NCI-H2029 treated with DMSO at 0.1 percent for 48 hours (cell line): Measurements from ENCODE around the gene BAHCC1.

Experiments used
- DNase-seq: peaks from one replicate; lab custom pipeline; 2025; lab: John Stamatoyannopoulos, UW

Gene BAHCC1

DNA sequence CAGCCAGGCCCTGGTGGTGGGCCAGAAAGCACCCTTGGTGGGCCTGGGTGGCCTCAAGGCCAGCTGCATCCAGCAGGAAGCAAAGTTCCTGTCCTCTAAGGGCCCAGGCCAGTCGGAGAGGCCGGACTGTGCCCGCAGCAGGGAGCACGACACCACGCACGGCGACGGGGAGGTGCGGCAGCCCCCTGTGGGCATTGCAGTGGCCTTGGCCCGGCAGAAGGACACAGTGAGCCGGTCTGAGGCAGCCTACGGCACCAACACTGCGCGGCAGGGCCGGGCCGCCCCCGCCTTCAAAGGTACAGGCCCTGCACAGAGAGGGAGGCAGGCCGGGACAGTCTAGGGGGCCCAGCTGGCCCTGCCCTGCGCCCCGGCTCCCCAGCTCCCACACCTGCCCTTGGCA lies 48.0 kb downstream of the BAHCC1 start:
- no peak for DNase-seq

DNA sequence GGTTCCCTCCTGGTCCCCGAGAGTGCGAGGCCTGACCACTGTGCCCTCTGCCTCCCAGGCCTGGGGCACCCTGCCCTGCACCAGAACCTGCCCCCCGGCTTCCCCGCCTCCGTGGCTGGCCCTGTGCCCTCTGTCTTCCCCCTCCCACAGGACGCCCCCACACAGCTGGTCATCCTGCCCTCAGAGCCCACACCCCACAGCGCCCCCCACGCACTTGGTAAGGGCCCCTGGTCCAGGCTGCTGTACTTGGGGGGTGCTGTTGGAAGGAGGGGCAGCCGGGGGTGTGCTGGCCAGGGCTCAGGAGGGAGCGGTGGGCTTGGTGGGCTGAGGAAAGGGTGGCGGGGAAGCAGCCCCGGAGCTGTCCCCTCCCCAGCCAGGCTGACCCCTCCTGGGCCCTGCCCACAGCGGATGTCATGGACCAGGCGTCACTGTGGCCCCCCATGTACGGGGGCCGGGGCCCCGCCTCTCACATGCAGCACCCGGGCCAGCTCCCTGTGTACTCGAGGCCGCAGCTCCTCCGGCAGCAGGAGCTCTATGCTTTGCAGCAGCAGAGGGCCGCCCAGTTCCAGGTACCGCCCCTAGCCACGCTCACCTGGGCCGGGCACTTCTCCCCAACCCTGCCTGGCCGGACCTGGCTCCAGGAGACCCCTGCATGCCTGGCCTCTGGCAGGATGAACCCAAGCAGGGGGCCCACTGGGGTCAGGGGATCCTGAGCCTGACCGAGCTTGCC lies 49.5 kb downstream of the BAHCC1 start:
- DNase-seq: no peak

DNA sequence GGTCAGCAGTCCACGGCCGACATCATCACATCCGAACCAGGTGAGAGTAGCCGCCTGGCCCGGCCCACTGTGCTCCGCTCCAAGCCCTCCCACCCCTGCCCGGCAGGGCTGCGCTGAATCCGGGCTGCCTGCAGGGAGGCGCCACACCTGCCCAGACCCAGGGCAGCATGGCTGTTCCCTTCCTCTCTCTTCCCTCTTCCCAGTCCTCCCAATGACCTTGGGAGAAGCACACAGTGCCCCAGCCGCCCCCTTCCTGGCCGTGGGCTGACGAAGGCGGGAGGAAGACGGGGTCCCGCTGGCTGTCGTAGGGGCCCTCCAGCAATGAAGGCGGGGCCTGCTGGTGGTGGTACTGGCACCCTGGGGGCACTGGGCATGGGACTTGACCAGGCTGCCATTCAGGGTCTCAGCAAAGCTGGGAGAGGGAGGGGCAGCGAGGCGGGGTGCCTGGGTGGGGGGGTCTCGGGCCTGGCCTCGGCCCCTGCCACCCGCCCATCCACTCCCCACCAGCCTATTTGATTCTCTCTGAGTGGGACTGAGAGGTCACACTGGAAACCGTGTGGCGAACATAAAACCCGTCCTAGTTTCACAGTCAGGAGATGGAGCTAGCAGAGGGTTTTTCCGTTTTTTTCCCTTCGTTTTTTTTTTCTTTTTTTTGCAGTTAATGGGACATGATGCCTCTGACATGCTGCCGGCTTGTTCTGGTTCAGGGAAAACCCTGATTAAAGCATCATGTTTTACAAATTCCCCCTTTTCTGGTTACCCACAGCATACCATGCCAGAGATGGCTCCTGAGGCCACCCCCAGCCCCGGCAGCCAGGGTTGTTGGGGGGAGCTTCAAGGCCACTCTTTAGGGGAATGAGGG lies 50.6 kb downstream of the BAHCC1 start:
- DNase-seq: no peak

DNA sequence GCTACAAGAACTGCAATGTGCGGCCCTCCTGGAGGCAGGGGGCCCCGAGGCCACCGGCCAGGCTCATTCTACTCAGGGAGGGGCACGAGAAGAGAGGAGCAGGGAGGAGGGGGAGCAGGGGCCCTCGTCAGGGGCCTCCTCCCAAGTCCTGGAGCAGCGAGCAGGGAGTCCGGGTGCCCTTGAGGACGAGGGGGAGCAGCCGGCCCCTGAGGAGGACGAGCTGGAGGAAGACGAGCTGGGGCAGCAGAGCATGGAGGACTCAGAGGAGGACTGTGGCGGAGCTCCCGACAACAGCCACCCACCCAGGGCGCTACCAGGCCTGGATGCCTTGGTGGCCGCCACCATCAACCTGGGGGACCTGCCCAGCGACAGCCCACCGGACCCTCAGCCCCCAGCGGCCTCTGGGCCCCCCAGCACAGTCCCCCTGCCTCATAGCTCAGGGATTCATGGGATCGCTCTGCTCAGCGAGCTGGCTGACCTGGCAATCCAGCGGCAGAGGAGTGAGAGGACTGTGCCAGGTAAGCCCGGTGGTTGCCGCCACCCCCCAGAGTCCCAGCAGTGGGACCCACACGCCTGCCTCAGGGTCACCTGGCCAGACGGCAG lies 52.2 kb downstream of the BAHCC1 start:
- no peak for DNase-seq

DNA sequence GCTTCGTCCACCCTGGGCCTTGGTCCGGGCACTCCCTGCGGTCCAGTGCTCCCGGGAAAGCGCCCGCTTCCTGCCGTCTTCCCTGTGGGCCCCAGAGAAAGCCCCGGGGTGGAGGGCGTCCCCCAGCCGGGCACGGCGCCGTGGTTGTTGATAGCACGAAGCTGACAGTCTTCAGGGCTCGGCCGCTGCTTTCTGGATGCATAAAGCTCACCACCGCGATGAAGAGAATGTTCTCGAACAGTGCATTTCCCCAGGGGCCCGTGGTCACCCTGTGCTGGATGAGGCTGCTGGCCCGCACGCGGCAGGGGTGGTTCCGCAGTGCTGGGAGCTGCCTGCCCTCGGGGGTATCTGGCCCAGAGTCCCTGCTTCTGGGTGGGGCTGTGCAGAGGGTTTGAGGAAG lies 53.2 kb downstream of the BAHCC1 start:
- no peak for DNase-seq

DNA sequence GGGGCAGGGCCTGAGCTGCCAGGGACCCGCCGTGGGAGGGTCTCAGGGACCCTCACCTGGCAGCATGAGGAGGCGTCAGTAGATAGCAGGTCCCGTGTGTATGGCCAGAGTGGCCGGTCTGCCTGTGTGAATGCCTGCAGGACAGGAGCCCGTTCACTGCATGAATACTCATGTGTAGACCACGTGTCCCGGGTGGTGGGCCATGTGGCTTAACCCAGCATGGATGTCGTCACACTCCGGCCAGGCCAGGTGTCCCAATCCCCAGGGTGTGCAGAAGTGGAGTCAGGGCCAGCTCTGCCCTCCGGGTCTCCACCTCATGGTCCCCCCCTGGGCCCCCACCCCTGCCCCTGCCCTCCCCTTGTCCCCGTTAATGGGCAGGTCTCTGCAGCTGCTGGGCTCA lies 53.7 kb downstream of the BAHCC1 start:
- no peak for DNase-seq

DNA sequence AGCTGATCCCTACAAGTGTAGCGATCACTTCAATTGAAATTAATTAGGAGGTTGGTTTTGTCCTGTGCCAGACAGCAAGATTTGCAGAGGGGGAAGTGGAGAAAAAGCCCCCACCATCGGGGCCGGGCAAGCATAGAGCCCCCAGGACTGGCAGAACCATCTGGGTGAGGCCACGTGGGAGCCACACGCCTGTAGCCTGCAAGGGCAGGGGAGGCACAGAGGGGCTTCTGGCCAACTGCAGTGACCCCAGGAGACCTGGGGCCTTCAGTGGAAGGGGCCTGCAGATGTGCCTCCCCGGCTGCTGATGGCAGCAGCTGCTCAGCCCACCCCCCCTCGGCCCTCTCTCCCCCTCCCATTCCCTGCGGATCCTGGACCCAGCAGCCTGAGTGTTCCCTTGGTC lies 54.1 kb downstream of the BAHCC1 start:
- no peak for DNase-seq

DNA sequence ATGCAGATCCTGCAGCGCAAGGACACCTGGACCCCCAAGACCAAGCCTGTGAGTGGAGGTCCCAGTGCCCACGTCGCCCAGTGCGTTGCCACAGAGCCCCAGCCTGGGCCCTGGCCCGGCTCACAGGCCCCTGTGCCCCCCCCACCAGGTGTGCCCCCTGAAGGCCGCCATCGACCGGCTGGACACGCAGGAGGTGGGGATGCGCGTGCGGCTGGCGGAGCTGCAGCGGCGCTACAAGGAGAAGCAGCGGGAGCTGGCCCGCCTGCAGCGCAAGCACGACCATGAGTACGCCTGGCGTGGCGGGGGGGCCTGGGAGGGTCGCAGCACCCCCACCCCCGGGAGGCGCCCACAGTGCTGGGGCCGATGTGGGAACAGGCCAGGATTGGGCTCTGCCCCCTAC lies 56.6 kb downstream of the BAHCC1 start:
- no peak for DNase-seq

DNA sequence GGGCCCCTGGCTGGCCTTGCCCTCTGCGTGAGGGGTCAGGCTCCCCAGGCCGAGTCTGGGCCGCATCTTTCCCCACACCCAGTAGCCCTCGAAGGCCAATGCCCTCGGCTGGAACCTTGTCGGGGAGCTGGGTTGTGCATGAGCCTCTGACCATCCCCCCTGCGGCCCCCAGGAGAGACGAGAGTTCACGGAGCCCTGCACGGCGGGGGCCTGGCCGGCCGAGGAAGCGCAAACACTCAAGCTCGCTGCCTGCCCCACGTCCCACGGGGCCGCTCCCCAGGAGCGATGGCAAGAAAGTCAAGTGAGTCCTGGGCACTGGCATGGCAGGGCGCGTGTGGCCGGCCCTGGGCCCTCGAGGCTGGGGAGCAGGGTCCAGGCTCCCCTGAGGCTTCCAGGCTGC lies 57.3 kb downstream of the BAHCC1 start:
- DNase-seq: no peak

DNA sequence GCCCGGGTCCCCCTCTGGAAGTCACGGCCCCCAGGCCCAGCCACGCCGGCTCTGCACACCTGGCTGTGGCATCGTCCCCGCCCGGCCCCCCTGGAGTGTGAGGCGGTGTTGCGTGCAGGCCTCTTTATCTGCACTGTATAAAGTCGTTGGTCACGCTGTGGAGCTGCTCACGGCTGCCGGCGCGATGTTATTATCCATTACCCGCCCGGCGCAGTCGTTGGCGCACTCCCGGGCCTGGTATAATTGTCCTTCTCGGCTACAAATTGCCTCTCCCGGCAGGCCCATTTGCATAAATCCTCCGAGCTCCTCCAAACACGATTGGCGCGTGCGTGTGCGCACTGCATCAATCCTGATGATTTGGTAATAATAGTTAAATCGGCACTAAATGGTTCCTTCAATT lies 57.8 kb downstream of the BAHCC1 start:
- DNase-seq: no peak

DNA sequence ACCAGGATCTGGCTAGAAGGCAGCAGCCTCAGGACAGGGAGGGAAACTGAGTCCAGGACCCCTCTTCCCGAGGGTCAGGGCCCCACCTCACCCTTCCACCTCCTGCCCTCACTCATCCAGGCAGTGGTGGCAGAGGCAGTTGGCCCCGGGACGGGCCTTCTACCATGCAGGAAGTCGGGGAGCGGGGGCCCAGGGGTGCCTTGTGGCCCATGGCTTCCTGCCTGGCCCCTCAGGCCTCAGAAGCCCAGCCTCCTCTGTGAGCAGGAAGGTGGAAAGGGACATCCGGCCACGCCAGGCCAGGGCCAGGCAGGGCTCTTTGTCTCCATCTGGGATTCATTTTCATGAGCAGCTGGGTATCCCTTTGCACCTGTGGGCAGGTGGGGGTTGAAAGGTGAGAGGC lies 58.5 kb downstream of the BAHCC1 start:
- DNase-seq: no peak

DNA sequence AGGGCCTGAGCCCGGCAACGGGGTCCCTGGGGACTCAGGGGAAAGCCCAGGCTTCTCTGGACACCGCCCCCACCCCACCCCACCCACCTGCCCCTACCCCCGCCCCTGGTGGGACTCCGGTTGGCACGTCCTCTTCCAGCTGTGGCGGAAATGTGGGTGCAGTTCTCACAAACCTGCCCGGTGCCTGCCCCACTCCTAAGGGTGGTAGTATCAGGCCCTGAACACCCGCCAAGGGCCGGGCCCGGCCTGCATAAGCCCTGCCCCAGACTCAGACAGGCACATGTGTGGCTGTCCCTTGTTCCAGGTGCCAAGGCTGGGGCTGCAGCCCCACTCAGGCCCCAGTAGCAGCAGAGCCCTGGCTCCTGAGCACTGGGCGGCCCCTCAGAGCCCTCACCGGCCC lies 59.2 kb downstream of the BAHCC1 start:
- no peak for DNase-seq

DNA sequence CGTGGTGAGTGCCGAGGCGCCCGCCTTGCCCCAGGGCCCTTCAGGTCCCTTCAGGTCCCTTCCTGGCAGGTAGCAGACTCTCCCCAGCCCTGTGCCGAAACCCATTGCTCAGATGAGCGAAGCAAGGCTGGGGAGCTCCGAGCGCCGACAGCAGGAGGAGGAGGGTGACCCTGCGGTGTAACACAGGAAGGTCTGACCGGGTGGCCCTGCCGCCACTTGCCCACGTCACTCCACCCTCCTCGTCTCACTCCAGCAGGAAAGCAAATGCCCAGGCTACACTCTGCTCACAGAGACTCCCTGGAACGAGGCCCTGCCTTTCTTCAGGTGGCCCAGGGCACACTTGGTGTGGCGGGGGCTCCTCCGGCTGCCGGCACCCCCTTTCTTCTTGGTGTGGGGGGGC lies 60.1 kb downstream of the BAHCC1 start:
- DNase-seq: no peak

DNA sequence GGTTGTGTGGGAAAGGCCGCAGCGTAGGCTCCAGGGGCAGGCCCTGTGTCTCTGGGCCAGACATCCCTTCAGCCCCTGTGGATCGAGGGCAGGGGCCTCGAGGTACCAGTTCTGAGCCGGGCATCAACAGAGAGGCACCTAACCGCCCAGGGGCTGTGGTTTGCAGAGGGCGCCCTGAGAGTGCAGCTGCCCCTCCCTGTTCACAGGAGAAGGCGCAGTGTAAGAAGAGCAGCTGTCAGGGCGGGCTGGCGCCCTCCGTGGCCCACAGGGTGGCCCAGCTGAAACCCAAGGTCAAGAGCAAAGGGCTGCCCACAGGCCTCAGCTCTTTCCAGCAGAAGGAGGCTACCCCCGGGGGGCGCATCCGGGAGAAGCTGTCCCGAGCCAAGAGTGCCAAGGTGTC lies 60.8 kb downstream of the BAHCC1 start:
- no peak for DNase-seq

DNA sequence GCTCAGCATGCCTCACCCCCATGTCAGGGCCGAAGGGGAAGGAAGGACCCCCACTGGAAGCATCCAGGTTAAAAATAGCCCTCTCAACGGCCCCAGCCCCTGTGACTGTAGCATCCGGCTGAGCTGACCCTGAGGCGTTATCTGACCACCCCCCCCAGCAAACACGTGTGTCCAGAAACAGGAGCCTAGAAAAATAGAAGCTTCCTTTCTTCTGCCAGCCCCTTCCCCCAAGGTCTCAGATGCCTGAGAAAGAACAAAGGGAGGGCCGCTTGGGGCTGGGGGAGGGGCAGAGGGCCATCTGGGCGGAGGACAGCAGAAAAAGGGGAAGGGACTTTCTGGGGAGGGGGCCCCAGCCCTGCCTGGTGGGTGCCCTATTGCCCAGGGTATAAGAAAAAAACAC lies 61.5 kb downstream of the BAHCC1 start:
- DNase-seq: no peak

DNA sequence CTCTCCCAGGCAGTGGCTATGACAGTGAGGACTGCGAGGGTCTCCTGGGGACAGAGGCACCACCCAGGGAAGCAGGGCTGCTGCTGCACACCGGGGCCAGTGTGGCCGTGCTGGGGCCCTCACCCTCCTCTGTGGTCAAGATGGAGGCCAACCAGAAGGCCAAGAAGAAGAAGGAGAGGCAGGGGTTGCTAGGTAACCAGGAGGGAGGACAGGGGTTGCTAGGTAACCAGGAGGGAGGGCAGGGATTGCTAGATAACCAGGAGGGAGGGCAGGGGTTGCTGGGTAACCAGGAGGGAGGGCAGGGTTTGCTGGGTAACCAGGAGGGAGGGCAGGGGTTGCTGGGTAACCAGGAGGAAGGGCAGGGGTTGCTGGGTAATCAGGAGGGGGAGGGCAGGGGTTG lies 62.1 kb downstream of the BAHCC1 start:
- DNase-seq: no peak

DNA sequence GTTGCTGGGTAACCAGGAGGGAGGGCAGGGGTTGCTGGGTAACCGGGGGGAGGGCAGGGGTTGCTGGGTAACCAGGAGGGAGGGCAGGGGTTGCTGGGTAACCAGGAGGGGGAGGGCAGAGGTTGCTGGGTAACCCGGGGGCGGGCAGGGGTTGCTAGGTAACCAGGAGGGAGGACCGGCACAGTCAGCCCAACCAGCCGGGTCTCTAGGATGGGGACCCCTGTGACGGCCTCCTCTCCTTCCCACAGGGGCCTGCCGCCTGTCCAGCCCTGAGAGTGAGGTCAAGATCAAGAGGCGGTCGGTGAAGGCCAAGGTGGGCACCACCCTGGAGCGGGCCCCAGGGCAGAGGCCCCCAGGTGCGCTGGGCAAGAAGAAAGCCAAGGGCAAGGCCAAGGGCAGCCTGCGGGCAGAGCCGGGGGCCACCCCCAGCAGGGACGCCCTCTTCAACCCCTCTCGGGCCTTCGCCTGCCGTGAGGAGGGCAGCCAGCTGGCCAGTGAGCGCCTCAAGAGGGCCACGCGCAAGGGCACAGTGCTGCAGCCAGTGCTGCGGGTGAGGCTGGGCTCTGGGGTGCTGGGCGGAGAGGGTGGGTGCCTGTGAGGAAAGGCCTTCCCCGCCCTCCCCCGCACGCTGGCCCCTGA lies 62.8 kb downstream of the BAHCC1 start:
- no peak for DNase-seq

DNA sequence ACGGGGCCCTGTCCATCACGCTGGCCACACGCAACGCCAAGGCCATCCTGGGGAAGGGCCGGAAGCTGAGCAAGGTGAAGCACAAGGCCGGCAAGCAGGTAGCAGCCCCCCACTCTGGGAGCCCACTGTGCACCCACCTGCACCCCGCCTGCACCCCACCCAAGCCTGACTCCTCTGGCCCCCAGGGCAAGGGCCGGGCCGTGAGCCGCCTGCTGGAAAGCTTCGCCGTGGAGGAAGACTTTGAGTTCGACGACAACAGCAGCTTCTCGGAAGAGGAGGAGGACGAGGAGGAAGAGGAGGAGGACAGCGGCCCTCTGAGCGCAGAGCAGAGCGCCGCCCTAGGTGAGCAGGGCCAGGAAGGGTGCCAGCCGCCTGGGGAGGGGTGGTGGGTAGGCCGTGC lies 63.4 kb downstream of the BAHCC1 start:
- no peak for DNase-seq

DNA sequence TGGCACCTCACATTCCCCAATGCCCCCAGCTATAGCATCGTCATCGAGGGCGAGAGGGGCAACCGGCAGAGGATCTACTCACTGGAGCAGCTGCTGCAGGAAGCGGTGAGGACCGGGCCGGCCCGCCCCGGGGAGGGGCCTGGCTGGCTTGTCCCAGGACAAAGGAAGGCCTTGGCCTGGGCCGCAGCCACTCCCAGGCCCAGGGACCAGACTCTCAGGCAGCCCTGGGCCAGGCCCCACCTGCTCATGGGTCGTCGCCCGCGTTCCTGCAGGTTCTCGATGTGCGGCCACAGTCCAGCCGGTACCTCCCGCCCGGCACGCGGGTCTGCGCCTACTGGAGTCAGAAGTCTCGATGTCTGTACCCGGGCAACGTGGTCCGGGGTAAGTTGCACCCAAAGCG lies 64.0 kb downstream of the BAHCC1 start:
- no peak for DNase-seq

DNA sequence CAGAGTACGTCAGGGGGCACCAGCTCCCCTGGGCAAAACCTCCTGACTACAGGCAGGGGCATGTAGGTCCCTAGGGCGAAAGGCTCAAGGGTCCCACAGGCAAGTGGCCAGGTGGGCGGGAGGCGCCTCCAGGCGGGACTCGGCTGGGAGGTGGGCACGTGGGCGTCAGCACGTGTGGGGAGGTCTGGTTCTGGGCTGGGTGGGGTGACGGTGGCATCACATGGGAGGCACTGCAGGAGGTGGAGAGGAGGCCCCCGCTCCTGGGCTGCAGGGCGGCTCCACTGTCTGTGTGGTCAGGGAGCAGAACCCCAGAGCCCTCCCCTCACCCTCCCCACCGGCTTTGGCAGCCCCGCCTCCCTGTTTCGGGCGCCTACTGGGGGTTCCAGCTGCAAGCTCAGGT lies 64.6 kb downstream of the BAHCC1 start:
- no peak for DNase-seq

DNA sequence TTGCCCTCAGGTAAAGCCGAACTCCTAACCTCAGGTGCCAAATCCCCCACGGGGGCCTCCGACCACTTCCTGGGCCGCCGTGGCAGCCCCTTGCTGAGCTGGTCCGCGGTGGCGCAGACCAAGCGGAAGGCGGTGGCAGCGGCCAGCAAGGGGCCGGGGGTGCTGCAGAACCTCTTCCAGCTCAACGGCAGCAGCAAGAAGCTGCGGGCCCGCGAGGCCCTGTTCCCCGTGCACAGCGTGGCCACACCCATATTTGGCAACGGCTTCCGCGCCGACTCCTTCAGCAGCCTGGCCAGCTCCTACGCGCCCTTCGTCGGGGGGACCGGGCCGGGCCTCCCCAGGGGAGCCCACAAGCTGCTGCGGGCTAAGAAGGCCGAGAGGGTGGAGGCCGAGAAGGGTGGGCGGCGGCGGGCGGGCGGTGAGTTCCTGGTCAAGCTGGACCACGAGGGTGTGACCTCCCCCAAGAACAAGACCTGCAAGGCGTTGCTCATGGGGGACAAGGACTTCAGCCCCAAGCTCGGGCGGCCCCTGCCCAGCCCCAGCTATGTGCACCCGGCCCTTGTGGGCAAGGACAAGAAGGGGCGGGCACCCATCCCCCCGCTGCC lies 65.7 kb downstream of the BAHCC1 start:
- DNase-seq: no peak
